T-helper 1 cell (primary cell): ENCODE data around the gene CDC26.
"Not testable (repeated sequence)": the region's sequence is repeated elsewhere in the genome, so short reads cannot be mapped to it uniquely, and the experiment has no call there.

Experiments used
- DNase-seq, 5 donors: peaks; one replicate each; pipeline ENCODE4 v3.0.0-alpha.2; 2012 to 2020

The CDC26 gene

GRCh38 chr9:113293285-113293878 is 18.0 kb upstream of the CDC26 start:
- no peak for DNase-seq

GRCh38 chr9:113290052-113290607 is 14.8 kb upstream of the CDC26 start:
- no peak for DNase-seq

GRCh38 chr9:113289091-113289490 is 13.7 kb upstream of the CDC26 start:
- DNase-seq, result no peak

- no peak for DNase-seq
These were observed 6.0 kb upstream of the CDC26 start for GRCh38 chr9:113281356-113281755.

- DNase-seq, result no peak
These were observed 3.5 kb upstream of the CDC26 start for GRCh38 chr9:113278840-113279239.

- DNase-seq, result peak in 2 of 5 donors; percentile 28 to 66
These were observed 757 bp downstream of the CDC26 start for GRCh38 chr9:113274474-113275156.

- DNase-seq, result no peak
These were observed 5.5 kb downstream of the CDC26 start for GRCh38 chr9:113269871-113270270.

GRCh38 chr9:113269355-113269754 is 6.0 kb downstream of the CDC26 start:
- DNase-seq, result peak in 1 of 5 donors; percentile 3

GRCh38 chr9:113267911-113268566 is 7.3 kb downstream of the CDC26 start:
- no peak for DNase-seq

- no peak for DNase-seq
These were observed 9.2 kb downstream of the CDC26 start for GRCh38 chr9:113266174-113266573.

- DNase-seq, result no peak
These were observed 13.3 kb downstream of the CDC26 start for GRCh38 chr9:113261917-113262671.

- no peak for DNase-seq
These were observed 17.1 kb downstream of the CDC26 start for GRCh38 chr9:113258282-113258681.

- no peak for DNase-seq
These were observed 17.5 kb downstream of the CDC26 start for GRCh38 chr9:113257863-113258262.

GRCh38 chr9:113255438-113255837 is 19.9 kb downstream of the CDC26 start:
- no peak for DNase-seq

GRCh38 chr9:113254991-113255390 is 20.4 kb downstream of the CDC26 start:
- no peak for DNase-seq

GRCh38 chr9:113250807-113251206 is 24.6 kb downstream of the CDC26 start:
- no peak for DNase-seq

GRCh38 chr9:113249661-113250060 is 25.7 kb downstream of the CDC26 start:
- DNase-seq, result not testable (repeated sequence)

GRCh38 chr9:113247640-113248039 is 27.7 kb downstream of the CDC26 start:
- no peak for DNase-seq

GRCh38 chr9:113246928-113247327 is 28.4 kb downstream of the CDC26 start:
- no peak for DNase-seq

- DNase-seq, result no peak
These were observed 29.5 kb downstream of the CDC26 start for GRCh38 chr9:113245894-113246293.

- no peak for DNase-seq
These were observed 30.8 kb downstream of the CDC26 start for GRCh38 chr9:113244556-113244955.

- no peak for DNase-seq
These were observed 34.2 kb downstream of the CDC26 start for GRCh38 chr9:113241161-113241560.

GRCh38 chr9:113238859-113239232 is 36.5 kb downstream of the CDC26 start:
- no peak for DNase-seq
